GM19438 (cell line): ENCODE measurements around the gene KYNU.

Source experiments
- ATAC-seq: cut with Tn5 transposase; IDR thresholded peaks from one replicate; pipeline ENCODE4 v1.9.1; 2021; ENCODE audit warnings: low read depth; ENCODE audit not compliant: unreplicated experiment

KYNU gene

GRCh38 chr2:142952793-142953494 is 75.5 kb downstream of the KYNU start:
- no peak for ATAC-seq

- no peak for ATAC-seq
Measured at GRCh38 chr2:142954493-142954892, 77.0 kb downstream of the KYNU start.

- ATAC-seq, result no peak
Measured at GRCh38 chr2:142957144-142957543, 79.7 kb downstream of the KYNU start.

- no peak for ATAC-seq
Measured at GRCh38 chr2:142961202-142961601, 83.7 kb downstream of the KYNU start.

- no peak for ATAC-seq
Measured at GRCh38 chr2:142965443-142965842, 88.0 kb downstream of the KYNU start.

GRCh38 chr2:142966284-142966683 is 88.8 kb downstream of the KYNU start:
- ATAC-seq, result no peak

- no peak for ATAC-seq
Measured at GRCh38 chr2:142967060-142967459, 89.6 kb downstream of the KYNU start.

- ATAC-seq, result no peak
Measured at GRCh38 chr2:142973160-142973821, 95.8 kb downstream of the KYNU start.

- ATAC-seq, result peak; percentile 16
Measured at GRCh38 chr2:142973822-142974207, 96.4 kb downstream of the KYNU start.

- peak; percentile 50 for ATAC-seq
Measured at GRCh38 chr2:142974288-142975024, 97.0 kb downstream of the KYNU start.

GRCh38 chr2:142975239-142975638 is 97.8 kb downstream of the KYNU start:
- no peak for ATAC-seq

- peak; percentile 40 for ATAC-seq
Measured at GRCh38 chr2:142980246-142981068, 103.0 kb downstream of the KYNU start.

- ATAC-seq, result peak; percentile 5
Measured at GRCh38 chr2:142981069-142981378, 103.6 kb downstream of the KYNU start.

GRCh38 chr2:142981756-142982155 is 104.3 kb downstream of the KYNU start:
- no peak for ATAC-seq

- peak; percentile 35 for ATAC-seq
Measured at GRCh38 chr2:142983174-142983573, 105.7 kb downstream of the KYNU start.

- ATAC-seq, result no peak
Measured at GRCh38 chr2:142984657-142985056, 107.2 kb downstream of the KYNU start.

- ATAC-seq, result no peak
Measured at GRCh38 chr2:142987044-142987443, 109.6 kb downstream of the KYNU start.

GRCh38 chr2:142989273-142990204 is 112.1 kb downstream of the KYNU start:
- peak; percentile 58 for ATAC-seq

- no peak for ATAC-seq
Measured at GRCh38 chr2:142991295-142991694, 113.8 kb downstream of the KYNU start.

- no peak for ATAC-seq
Measured at GRCh38 chr2:142992840-142993239, 115.4 kb downstream of the KYNU start.
